Breast epithelium (tissue), 4 donors: ENCODE measurements around the gene RPS18. TPM values are rescaled to one million over a fixed set of nuclear protein-coding genes. Genes with fewer than 3 reads are reported as not detected.
"Not testable (repeated sequence)": the region's sequence is repeated elsewhere in the genome, so short reads cannot be mapped to it uniquely, and the experiment has no call there.

Experiments
- DNase-seq, 2 donors: peaks; one replicate each; pipeline ENCODE4 v3.0.0-alpha.2; 2019; ENCODE audit warnings: low spot score in 2 of 2
- H3K27ac ChIP-seq, 2 donors: fragments of 200-600 bp; sonication (generic) in 1 of 2; one replicate each; pipeline ENCODE4 v1.5.1; 2016 to 2019; ENCODE audit warnings: mild to moderate bottlenecking in 1 of 2
- H3K27me3 ChIP-seq, 2 donors: fragments of 200-600 bp; sonication (generic) in 1 of 2; one replicate each; pipeline versions ENCODE4 v1.5.1 to v1.6.0; 2017 to 2019; ENCODE audit warnings: control low read depth in 1 of 2, mild to moderate bottlenecking in 1 of 2
- H3K36me3 ChIP-seq: fragments of 200-600 bp; one replicate; pipeline ENCODE4 v1.5.1; 2019
- H3K4me1 ChIP-seq, 2 donors: fragments of 200-600 bp; sonication (generic); one replicate each; pipeline ENCODE4 v1.5.1; 2016 to 2019; ENCODE audit warnings: control low read depth in 1 of 2
- H3K4me3 ChIP-seq, 3 donors: fragments of 200-600 bp; sonication (generic); 1 replicate in 2 of 3; 2 replicates in 1 of 3; pipeline ENCODE4 v1.5.1; 2016 to 2019; ENCODE audit warnings: mild to moderate bottlenecking in 3 of 3, moderate library complexity in 2 of 3
- H3K9me3 ChIP-seq, 2 donors: fragments of 200-600 bp; sonication (generic) in 1 of 2; one replicate each; pipeline ENCODE4 v1.5.1; 2016 to 2019; ENCODE audit warnings: control low read depth in 1 of 2
- POLR2A ChIP-seq: fragments of 450-650 bp; IDR thresholded peaks from one replicate; pipeline ENCODE4 v1.6.1; 2016; ENCODE audit warnings: antibody characterized with exemption, mild to moderate bottlenecking, moderate library complexity
- POLR2AphosphoS5 ChIP-seq, 3 donors: sonication (generic); formaldehyde crosslinking; IDR thresholded peaks; one replicate each; pipeline ENCODE4 v1.6.1; 2017; ENCODE audit warnings: antibody characterized with exemption in 3 of 3
- intact Hi-C: fragments of 100-400 bp; cut with DNase I; formaldehyde crosslinking; loops from one replicate; pipeline ENCODE4 v1.15.1; 2023; ENCODE audit warnings: low total_unique reads
- total RNA-seq, 3 donors: library from RNA; depleted of rRNA; stranded (reverse); fragments of >200 nt; gene quantifications; one replicate each; pipeline ENCODE4 v1.1.0, GENCODE V29; 2016
- TF ChIP-seq, protein P1 (sequence below), 3 donors: fragments of 450-650 bp; IDR thresholded peaks; one replicate each; pipeline ENCODE4 v1.5.1; 2016 to 2017; ENCODE audit warnings: antibody characterized with exemption in 3 of 3, mild to moderate bottlenecking in 3 of 3, moderate library complexity in 3 of 3

Gene RPS18
- 1,000 to 10,000 TPM; 3,121 to 5,317 (median 4,287) TPM for total RNA-seq

DNA sequence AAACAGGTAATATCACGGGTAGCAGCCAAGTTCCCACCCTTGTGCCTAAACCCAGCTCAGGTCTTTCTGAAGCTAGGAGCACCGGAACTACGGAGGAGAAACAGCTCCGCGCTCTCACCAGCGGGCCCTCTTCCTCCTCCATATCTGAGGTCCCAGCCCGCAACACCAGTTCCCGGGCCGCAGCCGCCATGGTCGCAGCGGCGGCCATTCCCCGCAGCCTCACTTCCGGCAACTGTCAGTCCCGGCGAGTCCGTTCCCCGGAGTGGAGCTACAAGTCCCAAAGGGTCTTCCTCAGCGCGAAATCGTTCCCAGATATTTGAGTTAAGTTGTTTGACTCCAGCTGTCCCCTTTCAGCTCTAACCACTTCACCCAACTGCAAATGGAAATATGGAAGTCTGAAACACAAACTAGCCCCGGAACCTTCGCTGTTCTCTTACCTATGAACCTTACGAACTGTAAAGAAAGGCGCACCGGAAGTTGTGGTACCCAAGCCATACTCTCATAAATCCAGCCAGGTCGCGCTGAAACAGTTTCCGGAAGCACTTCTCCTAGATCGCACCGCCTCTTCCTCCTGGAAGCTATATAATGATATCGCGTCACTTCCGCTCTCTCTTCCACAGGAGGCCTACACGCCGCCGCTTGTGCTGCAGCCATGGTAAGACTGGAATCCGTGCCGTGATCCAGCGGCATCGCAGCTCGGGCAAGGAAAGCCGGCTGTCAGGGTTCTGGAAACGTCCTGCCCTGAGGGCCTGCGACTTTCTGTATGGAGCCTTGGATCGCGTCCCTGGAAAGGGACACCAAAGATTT, at the start of gene RPS18, which contains the start of gene VPS52:
Gene RPS18 (plus strand): TSS at position 608 of the 807 bp plus-strand sequence. CDS start 45 bp downstream, at position 653.
Gene VPS52 (minus strand): TSS at position 409 of the 807 bp plus-strand sequence. CDS start 201 bp downstream, at position 208.
- intact Hi-C loops, result no loop called here
- H3K27ac ChIP-seq, result peak within 1 kb of the TSS; percentile 87 to 95
- peaks cover 9% of the 10 kb centered on the region for H3K36me3 ChIP-seq
- H3K9me3 ChIP-seq, result no peaks in the 10 kb centered on the region
- TF ChIP-seq POLR2A (peak; percentile 99), POLR2AphosphoS5 (IDR thresholded peaks at IDR 0.05) (peak; percentile 99)
- TF ChIP-seq, protein P1, sequence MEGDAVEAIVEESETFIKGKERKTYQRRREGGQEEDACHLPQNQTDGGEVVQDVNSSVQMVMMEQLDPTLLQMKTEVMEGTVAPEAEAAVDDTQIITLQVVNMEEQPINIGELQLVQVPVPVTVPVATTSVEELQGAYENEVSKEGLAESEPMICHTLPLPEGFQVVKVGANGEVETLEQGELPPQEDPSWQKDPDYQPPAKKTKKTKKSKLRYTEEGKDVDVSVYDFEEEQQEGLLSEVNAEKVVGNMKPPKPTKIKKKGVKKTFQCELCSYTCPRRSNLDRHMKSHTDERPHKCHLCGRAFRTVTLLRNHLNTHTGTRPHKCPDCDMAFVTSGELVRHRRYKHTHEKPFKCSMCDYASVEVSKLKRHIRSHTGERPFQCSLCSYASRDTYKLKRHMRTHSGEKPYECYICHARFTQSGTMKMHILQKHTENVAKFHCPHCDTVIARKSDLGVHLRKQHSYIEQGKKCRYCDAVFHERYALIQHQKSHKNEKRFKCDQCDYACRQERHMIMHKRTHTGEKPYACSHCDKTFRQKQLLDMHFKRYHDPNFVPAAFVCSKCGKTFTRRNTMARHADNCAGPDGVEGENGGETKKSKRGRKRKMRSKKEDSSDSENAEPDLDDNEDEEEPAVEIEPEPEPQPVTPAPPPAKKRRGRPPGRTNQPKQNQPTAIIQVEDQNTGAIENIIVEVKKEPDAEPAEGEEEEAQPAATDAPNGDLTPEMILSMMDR (IDR thresholded peaks at IDR 0.05), result peak in 2 of 3 donors; percentile 25 to 33
- peak; percentile 92 to 97 for DNase-seq
- H3K27me3 ChIP-seq, result no peaks in the 10 kb centered on the region
- peak within 1 kb of the TSS; percentile 65 to 74 (median 68) for H3K4me3 ChIP-seq
- peaks cover 0 to 39% of the 10 kb centered on the region in 2 donors for H3K4me1 ChIP-seq

DNA sequence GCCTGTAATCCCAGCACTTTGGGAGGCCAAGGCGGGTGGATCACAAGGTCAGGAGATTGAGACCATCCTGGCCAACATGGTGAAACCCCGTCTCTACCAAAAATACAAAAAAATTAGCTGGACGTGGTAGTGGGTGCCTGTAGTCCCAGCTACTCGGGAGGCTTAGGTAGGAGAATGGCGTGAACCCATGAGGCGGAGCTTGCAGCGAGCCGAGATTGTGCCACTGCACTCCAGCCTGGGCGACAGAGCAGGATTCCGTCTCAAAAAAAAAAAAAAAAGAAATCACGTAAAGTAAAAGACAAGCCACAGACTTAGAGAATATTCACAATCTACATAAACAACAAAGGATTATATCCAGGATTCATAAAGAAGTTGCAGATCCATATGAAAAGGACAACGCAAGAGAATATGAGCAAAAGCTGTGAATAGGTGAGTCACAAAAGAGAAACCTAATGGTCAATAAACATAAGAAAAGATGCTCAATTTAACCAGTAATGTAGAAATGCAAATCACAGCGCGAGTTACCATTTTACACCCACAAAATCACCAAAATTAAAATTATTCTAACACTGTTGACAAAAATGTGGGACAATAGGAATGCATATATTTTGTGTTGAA, 45.3 kb upstream of the RPS18 start:
- intact Hi-C loops, DNase-seq, H3K4me3 ChIP-seq, H3K27me3 ChIP-seq, H3K27ac ChIP-seq, H3K9me3 ChIP-seq, H3K36me3 ChIP-seq, H3K4me1 ChIP-seq: not testable (repeated sequence)

DNA sequence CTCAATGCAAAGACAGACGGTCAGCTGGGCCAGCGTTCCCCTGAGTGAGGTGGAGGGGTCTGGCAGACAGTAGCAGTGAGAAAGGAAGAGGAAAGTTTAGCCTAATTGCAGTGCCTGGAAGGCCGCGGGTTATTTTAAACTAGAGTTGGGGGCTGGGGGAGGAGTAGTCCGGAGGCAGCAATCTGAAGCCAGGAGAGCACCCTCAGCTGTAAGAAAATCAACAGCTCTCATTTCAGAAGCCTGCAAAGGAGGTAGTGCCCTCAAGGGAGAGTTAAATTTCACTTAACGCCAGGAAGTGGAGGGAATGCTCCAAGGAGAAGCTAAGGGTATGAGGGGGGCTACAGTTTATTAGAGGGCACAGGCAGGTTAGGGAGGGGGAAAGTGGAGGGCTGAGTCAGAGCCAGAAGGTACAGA, 36.6 kb upstream of the RPS18 start:
- Histone ChIP-seq H3K4me3 (no peak overlapping the region), H3K27me3 (peaks cover 0 to 3% of the 10 kb centered on the region in 2 donors), H3K9me3 (no peaks in the 10 kb centered on the region), H3K27ac (no peak overlapping the region), H3K4me1 (no peaks in the 10 kb centered on the region), H3K36me3 (no peaks in the 10 kb centered on the region)
- peak in 1 of 2 donors; percentile 2 for DNase-seq
- intact Hi-C loops, result no loop called here
- no peak for TF ChIP-seq POLR2A
- TF ChIP-seq, protein P1 (IDR thresholded peaks at IDR 0.05), result no peak
- no peak for TF ChIP-seq POLR2AphosphoS5 (IDR thresholded peaks at IDR 0.05)

DNA sequence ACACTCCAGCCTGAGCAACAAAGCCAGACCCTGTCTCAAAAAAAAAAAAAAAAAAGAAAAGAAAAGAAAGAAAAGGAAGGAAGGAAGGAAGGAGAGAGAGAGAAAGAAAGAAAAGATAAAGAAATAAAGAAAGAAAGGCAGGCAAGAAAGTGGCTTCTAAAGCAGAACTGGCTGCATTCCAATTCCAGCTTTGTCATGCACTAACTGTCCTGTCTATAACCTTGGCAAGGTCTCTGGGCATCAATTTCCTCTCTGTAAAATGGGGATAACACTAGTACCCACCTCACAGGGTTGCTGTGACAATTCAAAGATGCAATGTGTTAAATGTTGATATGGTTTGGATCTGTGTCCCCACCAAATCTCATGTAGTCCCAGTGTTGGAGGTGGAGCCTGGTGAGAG, 35.5 kb upstream of the RPS18 start:
- no peaks in the 10 kb centered on the region for H3K9me3 ChIP-seq
- TF ChIP-seq, protein P1 (IDR thresholded peaks at IDR 0.05), result no peak
- no peak for TF ChIP-seq POLR2AphosphoS5 (IDR thresholded peaks at IDR 0.05)
- TF ChIP-seq POLR2A, result no peak
- H3K36me3 ChIP-seq, result no peaks in the 10 kb centered on the region
- H3K4me3 ChIP-seq, result no peak overlapping the region
- intact Hi-C loops, result no loop called here
- H3K27ac ChIP-seq, result no peak overlapping the region
- H3K27me3 ChIP-seq, result peaks cover 0 to 3% of the 10 kb centered on the region in 2 donors
- no peak for DNase-seq
- no peaks in the 10 kb centered on the region for H3K4me1 ChIP-seq

DNA sequence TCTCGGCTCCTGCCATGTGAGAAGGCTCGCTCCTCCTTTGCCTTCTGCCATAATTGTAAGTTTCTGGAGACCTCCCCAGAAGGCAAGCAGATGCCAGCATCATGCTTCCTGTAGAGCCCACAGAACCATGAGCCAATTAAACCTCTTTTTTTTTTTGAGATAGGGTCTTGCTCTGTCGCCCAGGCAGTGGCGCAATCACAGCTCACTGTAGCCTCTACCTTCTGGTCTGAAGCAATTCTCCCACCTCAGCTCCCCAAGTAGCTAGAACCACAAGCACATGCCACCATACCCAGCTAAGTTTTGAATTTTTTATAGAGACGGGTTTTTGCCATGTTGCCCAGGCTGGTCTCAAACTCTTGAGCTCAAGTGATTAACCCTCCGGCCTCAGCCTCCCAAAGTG, 35.0 kb upstream of the RPS18 start:
- no peaks in the 10 kb centered on the region for H3K4me1 ChIP-seq
- H3K27ac ChIP-seq, result no peak overlapping the region
- no peak overlapping the region for H3K4me3 ChIP-seq
- no peaks in the 10 kb centered on the region for H3K9me3 ChIP-seq
- DNase-seq, result peak in 1 of 2 donors; percentile 15
- no peaks in the 10 kb centered on the region for H3K27me3 ChIP-seq
- intact Hi-C loops, result no loop called here
- TF ChIP-seq POLR2AphosphoS5 (IDR thresholded peaks at IDR 0.05) (no peak), POLR2A (no peak)
- TF ChIP-seq, protein P1 (IDR thresholded peaks at IDR 0.05), result no peak
- no peaks in the 10 kb centered on the region for H3K36me3 ChIP-seq
